HCT116 (cell line): Measurements from ENCODE around the gene SLC9C2. TPM values are rescaled to one million over a fixed set of nuclear protein-coding genes. Genes with fewer than 3 reads are reported as not detected.

Experiments used
- ATAC-seq: fragments of 200-7000 bp; cut with Tn5 transposase; 2 replicates; pipeline ENCODE4 v1.9.1; 2020; ENCODE audit warnings: mild to moderate bottlenecking, moderate library complexity
- BruUV-seq: library from RNA; stranded (reverse); fragments of 400-500 nt; replicated peaks from 2 replicates; lab custom pipeline; 2021; lab: Mats Ljungman, UMichigan
- CTCF ChIA-PET: fragments of 300-600 bp; sonication (Branson Sonifier 250); formaldehyde crosslinking; loops from one replicate; lab custom pipeline; 2021; ENCODE audit warnings: antibody characterized with exemption; lab: Charles Lee
- POLR2A ChIA-PET: fragments of 300-600, 350-600 bp; sonication (Branson Sonifier 250); formaldehyde crosslinking; loops from one replicate; lab custom pipeline; 2021; ENCODE audit warnings: antibody characterized with exemption; lab: Charles Lee
- RAD21 ChIA-PET, 2 experiments: fragments of 300-600 bp; sonication (Branson Sonifier 250); formaldehyde crosslinking; loops; one replicate each; lab custom pipeline; 2023; ENCODE audit warnings: low total read pairs in 2 of 2; ENCODE audit not compliant: uncharacterized antibody in 2 of 2, unreplicated experiment in 2 of 2, low non-redundant PET in 1 of 2; lab: Charles Lee
- DNase-seq: peaks from one replicate; pipeline ENCODE4 v3.0.0-alpha.2; 2010; ENCODE audit warnings: low read depth, low spot score
- H2AFZ ChIP-seq: fragments of 200-600 bp; shearing (Covaris generic), sonication (generic); 2 replicates; pipeline ENCODE4 v1.6.1; 2017; ENCODE audit warnings: low read depth, mixed run types, mixed read lengths, antibody characterized with exemption, low read length; ENCODE audit not compliant: poor library complexity, severe bottlenecking
- H3K27ac ChIP-seq: 2 replicates; pipeline ENCODE4 v1.5.1; 2012; ENCODE audit warnings: low read depth, low read length
- H3K27me3 ChIP-seq: fragments of 200-600 bp; sonication (generic); 2 replicates; pipeline ENCODE4 v1.6.1; 2016; ENCODE audit warnings: mixed run types, low read length, mixed read lengths; ENCODE audit not compliant: insufficient read depth
- H3K36me3 ChIP-seq, 2 experiments: fragments of 200-500 bp in 1 of 2; fragments of 200-600 bp in 1 of 2; sonication (Bioruptor generic) in 1 of 2; sonication (generic) in 1 of 2; 2 replicates each; pipeline versions ENCODE4 v1.5.1 to v1.6.1; 2014 to 2016; ENCODE audit warnings: low read length in 2 of 2, inconsistent platforms in 1 of 2, mixed read lengths in 1 of 2, mixed run types in 1 of 2; ENCODE audit not compliant: insufficient read depth in 2 of 2, control insufficient read depth in 1 of 2
- H3K4me1 ChIP-seq, 2 experiments: fragments of 200-600 bp in 1 of 2; sonication (generic) in 1 of 2; 2 replicates each; pipeline versions ENCODE4 v1.5.1 to v1.6.1; 2012 to 2017; ENCODE audit warnings: low read length in 2 of 2, inconsistent platforms in 1 of 2, mild to moderate bottlenecking in 1 of 2, mixed read lengths in 1 of 2, mixed run types in 1 of 2, moderate library complexity in 1 of 2; ENCODE audit not compliant: insufficient read depth in 2 of 2, control insufficient read depth in 1 of 2
- H3K4me2 ChIP-seq: fragments of 200-600 bp; sonication (generic); 2 replicates; pipeline ENCODE4 v1.6.1; 2017; ENCODE audit warnings: mixed run types, low read length, mixed read lengths
- H3K4me3 ChIP-seq, 2 experiments: fragments of 200-600 bp in 1 of 2; sonication (generic) in 1 of 2; replicated peaks in 1 of 2; 2 replicates each; pipeline ENCODE4 v1.5.1; 2011 to 2016; ENCODE audit warnings: low read length in 2 of 2, control low read depth in 1 of 2, low read depth in 1 of 2, mild to moderate bottlenecking in 1 of 2, mixed read lengths in 1 of 2, mixed run types in 1 of 2
- H3K79me2 ChIP-seq: fragments of 200-600 bp; sonication (generic); 2 replicates; pipeline ENCODE4 v1.6.1; 2017; ENCODE audit warnings: mild to moderate bottlenecking, mixed run types, low read length, moderate library complexity, mixed read lengths; ENCODE audit not compliant: insufficient read depth
- H3K9ac ChIP-seq: fragments of 200-600 bp; sonication (generic); 2 replicates; pipeline ENCODE4 v1.6.1; 2016; ENCODE audit warnings: low read length, mixed read lengths
- H3K9me2 ChIP-seq: fragments of 200-600 bp; sonication (generic), shearing (Covaris generic); 2 replicates; pipeline ENCODE4 v1.6.1; 2017; ENCODE audit warnings: mixed run types, mild to moderate bottlenecking, moderate library complexity; ENCODE audit not compliant: insufficient read depth
- H3K9me3 ChIP-seq, 2 experiments: fragments of 200-500 bp in 1 of 2; fragments of 200-600 bp in 1 of 2; sonication (Bioruptor generic) in 1 of 2; sonication (generic) in 1 of 2; 2 replicates each; pipeline ENCODE4 v1.6.1; 2014 to 2017; ENCODE audit warnings: low read length in 2 of 2, mixed read lengths in 2 of 2, inconsistent platforms in 1 of 2, low read depth in 1 of 2, mild to moderate bottlenecking in 1 of 2, mixed run types in 1 of 2, moderate library complexity in 1 of 2; ENCODE audit not compliant: control insufficient read depth in 1 of 2, insufficient read depth in 1 of 2
- H4K20me1 ChIP-seq: fragments of 200-600 bp; sonication (generic), shearing (Covaris generic); 2 replicates; pipeline ENCODE4 v1.6.1; 2017; ENCODE audit warnings: mixed run types, mild to moderate bottlenecking, moderate library complexity; ENCODE audit not compliant: insufficient read depth
- ATF3 ChIP-seq: IDR thresholded peaks from 2 replicates; pipeline ENCODE4 v1.6.1; 2012
- CEBPB ChIP-seq: IDR thresholded peaks from 2 replicates; pipeline ENCODE4 v1.6.1; 2012; ENCODE audit warnings: low read depth
- CTCF ChIP-seq, 3 experiments: fragments of 200-600 bp in 1 of 3; sonication (generic) in 1 of 3; IDR thresholded peaks in 2 of 3; conservative IDR thresholded peaks in 1 of 3; 2 replicates each; pipeline ENCODE4 v1.5.1; 2012 to 2017; ENCODE audit warnings: low read depth in 2 of 3, low read length in 2 of 3, antibody characterized with exemption in 1 of 3, borderline replicate concordance in 1 of 3, control low read depth in 1 of 3, mild to moderate bottlenecking in 1 of 3, mixed read lengths in 1 of 3, mixed run types in 1 of 3, moderate library complexity in 1 of 3; ENCODE audit not compliant: insufficient read depth in 1 of 3
- EGR1 ChIP-seq: IDR thresholded peaks from 2 replicates; pipeline ENCODE4 v1.6.1; 2012; ENCODE audit warnings: low read depth
- ELF1 ChIP-seq: IDR thresholded peaks from 2 replicates; pipeline ENCODE4 v1.6.1; 2012; ENCODE audit warnings: low read depth, borderline replicate concordance
- EZH2 ChIP-seq: fragments of 200-600 bp; sonication (generic); IDR thresholded peaks from 2 replicates; pipeline ENCODE4 v1.6.1; 2017; ENCODE audit warnings: antibody characterized with exemption, mixed run types
- EZH2phosphoT487 ChIP-seq: fragments of 200-600 bp; IDR thresholded peaks from 2 replicates; pipeline ENCODE4 v1.6.1; 2018; ENCODE audit warnings: antibody characterized with exemption, borderline replicate concordance
- FOSL1 ChIP-seq: IDR thresholded peaks from 2 replicates; pipeline ENCODE4 v1.6.1; 2012; ENCODE audit warnings: low read depth
- MAX ChIP-seq: IDR thresholded peaks from 2 replicates; pipeline ENCODE4 v1.6.1; 2012
- POLR2A ChIP-seq: IDR thresholded peaks from 2 replicates; pipeline ENCODE4 v1.7.0; 2011; ENCODE audit warnings: borderline replicate concordance; ENCODE audit not compliant: insufficient read depth, insufficient read length; ENCODE audit errors: extremely low read depth
- POLR2AphosphoS5 ChIP-seq: IDR thresholded peaks from 2 replicates; pipeline ENCODE4 v1.6.1; 2011; ENCODE audit warnings: mild to moderate bottlenecking, low read depth, low read length, moderate library complexity
- RAD21 ChIP-seq: IDR thresholded peaks from 2 replicates; pipeline ENCODE4 v1.6.1; 2012; ENCODE audit warnings: low read depth, mild to moderate bottlenecking
- REST ChIP-seq: IDR thresholded peaks from 2 replicates; pipeline ENCODE4 v1.6.1; 2012; ENCODE audit warnings: low read depth
- SIN3A ChIP-seq: IDR thresholded peaks from 2 replicates; pipeline ENCODE4 v1.6.1; 2012; ENCODE audit warnings: low read depth
- SP1 ChIP-seq: IDR thresholded peaks from 2 replicates; pipeline ENCODE4 v1.6.1; 2012; ENCODE audit warnings: low read depth
- SRF ChIP-seq: IDR thresholded peaks from 2 replicates; pipeline ENCODE4 v1.6.1; 2012; ENCODE audit warnings: low read depth
- TCF7L2 ChIP-seq: IDR thresholded peaks from 2 replicates; pipeline ENCODE4 v1.7.0; 2011; ENCODE audit warnings: borderline replicate concordance, inconsistent platforms; ENCODE audit not compliant: insufficient read depth, insufficient read length; ENCODE audit errors: extremely low read depth
- YY1 ChIP-seq: IDR thresholded peaks from 2 replicates; pipeline ENCODE4 v1.6.1; 2011; ENCODE audit warnings: low read length, low read depth, moderate library complexity, mild to moderate bottlenecking; ENCODE audit not compliant: insufficient replicate concordance; ENCODE audit errors: extremely low read depth
- ZNF274 ChIP-seq: fragments of 200-500 bp; sonication (Bioruptor generic); IDR thresholded peaks from 2 replicates; pipeline ENCODE4 v1.6.1; 2014; ENCODE audit warnings: mild to moderate bottlenecking, low read depth, low read length, inconsistent platforms
- intact Hi-C: fragments of 100-400 bp; cut with micrococcal nuclease; formaldehyde crosslinking; loops from 2 replicates; pipeline ENCODE4 v1.10.0; 2022
- total RNA-seq: library from RNA; stranded (reverse); gene quantifications from one replicate; pipeline ENCODE4 v1.2.1, GENCODE V29; 2021; ENCODE audit not compliant: unreplicated experiment

Gene SLC9C2
- total RNA-seq, 1 experiment from 2014 or later = not detected

- no peak for TF ChIP-seq ZNF274
- TF ChIP-seq EGR1 = no peak
Observed at GRCh38 chr1:173484276-173484675, 118.6 kb downstream of the SLC9C2 start (continued).

GRCh38 chr1:173482683-173483082 is 120.2 kb downstream of the SLC9C2 start:
- Histone ChIP-seq H3K36me3 (peaks cover 66 to 70% of the 10 kb centered on the region in 2 experiments), H3K9ac (no peak overlapping the region)
- TF ChIP-seq POLR2AphosphoS5 = no peak
- TF ChIP-seq EZH2phosphoT487 = no peak
- no peak for TF ChIP-seq SIN3A
- TF ChIP-seq CTCF (IDR thresholded peaks at IDR 0.05 in 2 of 3, conservative IDR thresholded peaks at IDR 0.05 in 1 of 3; ENCODE audit: borderline replicate concordance in 1 of 3, insufficient read depth in 1 of 3, low read depth in 2 of 3, low read length in 2 of 3) = no peak
- no peak for TF ChIP-seq MAX
- no peak for TF ChIP-seq CEBPB
- no peak for TF ChIP-seq SP1
- TF ChIP-seq EZH2 = no peak
- TF ChIP-seq ZNF274 = no peak
- no peak for TF ChIP-seq SRF
- TF ChIP-seq TCF7L2 = no peak
- no peak for TF ChIP-seq RAD21
- TF ChIP-seq FOSL1 = no peak
- TF ChIP-seq ATF3 = no peak
- TF ChIP-seq POLR2A = no peak
- no peak for TF ChIP-seq ELF1
- no peak for TF ChIP-seq REST
- TF ChIP-seq YY1 = no peak
- no peak for TF ChIP-seq EGR1
- TF ChIP-seq, all 23 proteins: peak for 0
- ChIA-PET RAD21 (no interaction called here), POLR2A (no interaction called here), CTCF (no interaction called here)
- Histone ChIP-seq H4K20me1 (no peaks in the 10 kb centered on the region; the same call in 1 of the 2 replicates), H3K4me3 (no peak overlapping the region), H3K9me2 (no peaks in the 10 kb centered on the region), H3K27ac (no peak overlapping the region), H3K79me2 (peaks cover 56% of the 10 kb centered on the region), H2AFZ (no peak overlapping the region), H3K4me2 (no peak overlapping the region), H3K9me3 (no peaks in the 10 kb centered on the region), H3K27me3 (no peaks in the 10 kb centered on the region), H3K4me1 (peaks cover 6 to 16% of the 10 kb centered on the region in 2 experiments; a peak in 2 of 4 replicates)
- ATAC-seq (no peak), DNase-seq (no peak)
- BruUV-seq = no TSS peak
- intact Hi-C loops = no loop called here
